Rectal smooth muscle tissue (tissue), 1 donor: ENCODE results near the gene LMX1B.

Experiments
- H3K27ac ChIP-seq: one replicate; pipeline ENCODE4 v1.7.0; 2013; ENCODE audit warnings: low read depth, low read length, inconsistent platforms
- H3K27me3 ChIP-seq: one replicate; pipeline ENCODE4 v1.7.0; 2013; ENCODE audit warnings: low read length; ENCODE audit not compliant: control insufficient read depth, insufficient read depth
- H3K36me3 ChIP-seq: one replicate; pipeline ENCODE4 v1.7.0; 2013; ENCODE audit warnings: low read length; ENCODE audit not compliant: control insufficient read depth, insufficient read depth
- H3K4me1 ChIP-seq: one replicate; pipeline ENCODE4 v1.7.0; 2013; ENCODE audit warnings: low read length; ENCODE audit not compliant: control insufficient read depth, insufficient read depth
- H3K4me3 ChIP-seq: one replicate; pipeline ENCODE4 v1.7.0; 2013; ENCODE audit warnings: low read length
- H3K9ac ChIP-seq: one replicate; pipeline ENCODE4 v1.7.0; 2013; ENCODE audit warnings: low read length

Gene LMX1B

GRCh38 chr9:126663661-126664072 lies 49.9 kb downstream of the LMX1B start:
- no peaks in the 10 kb centered on the region for H3K4me1 ChIP-seq
- no peak overlapping the region for H3K27ac ChIP-seq
- H3K9ac ChIP-seq: no peak overlapping the region
- peaks cover 24% of the 10 kb centered on the region for H3K27me3 ChIP-seq
- no peaks in the 10 kb centered on the region for H3K36me3 ChIP-seq
- H3K4me3 ChIP-seq: no peak overlapping the region

- no peaks in the 10 kb centered on the region for H3K36me3 ChIP-seq
- no peak overlapping the region for H3K27ac ChIP-seq
- no peak overlapping the region for H3K9ac ChIP-seq
- no peak overlapping the region for H3K4me3 ChIP-seq
- peaks cover 33% of the 10 kb centered on the region for H3K27me3 ChIP-seq
- H3K4me1 ChIP-seq: no peaks in the 10 kb centered on the region
Measured at GRCh38 chr9:126664900-126665643, 51.3 kb downstream of the LMX1B start.

- Histone ChIP-seq H3K9ac (no peak overlapping the region), H3K27ac (no peak overlapping the region), H3K27me3 (peaks cover 33% of the 10 kb centered on the region), H3K4me3 (no peak overlapping the region), H3K4me1 (no peaks in the 10 kb centered on the region), H3K36me3 (no peaks in the 10 kb centered on the region)
Measured at GRCh38 chr9:126665644-126666035, 51.9 kb downstream of the LMX1B start.

- no peaks in the 10 kb centered on the region for H3K4me1 ChIP-seq
- H3K36me3 ChIP-seq: no peaks in the 10 kb centered on the region
- H3K4me3 ChIP-seq: no peak overlapping the region
- H3K27me3 ChIP-seq: peaks cover 33% of the 10 kb centered on the region
- no peak overlapping the region for H3K9ac ChIP-seq
- H3K27ac ChIP-seq: no peak overlapping the region
Measured at GRCh38 chr9:126666155-126666803, 52.6 kb downstream of the LMX1B start.

GRCh38 chr9:126667190-126668055 lies 53.7 kb downstream of the LMX1B start:
- Histone ChIP-seq H3K4me1 (no peaks in the 10 kb centered on the region), H3K27ac (no peak overlapping the region), H3K4me3 (no peak overlapping the region), H3K9ac (no peak overlapping the region), H3K36me3 (no peaks in the 10 kb centered on the region), H3K27me3 (peaks cover 33% of the 10 kb centered on the region)

GRCh38 chr9:126668058-126668457 lies 54.3 kb downstream of the LMX1B start:
- H3K36me3 ChIP-seq: no peaks in the 10 kb centered on the region
- no peaks in the 10 kb centered on the region for H3K4me1 ChIP-seq
- no peak overlapping the region for H3K27ac ChIP-seq
- no peak overlapping the region for H3K9ac ChIP-seq
- H3K4me3 ChIP-seq: no peak overlapping the region
- peaks cover 31% of the 10 kb centered on the region for H3K27me3 ChIP-seq

GRCh38 chr9:126669108-126669507 lies 55.4 kb downstream of the LMX1B start:
- Histone ChIP-seq H3K27me3 (peaks cover 32% of the 10 kb centered on the region), H3K4me1 (no peaks in the 10 kb centered on the region)

GRCh38 chr9:126670270-126670669 lies 56.5 kb downstream of the LMX1B start:
- H3K36me3 ChIP-seq: no peaks in the 10 kb centered on the region
- no peak overlapping the region for H3K4me3 ChIP-seq
- no peaks in the 10 kb centered on the region for H3K4me1 ChIP-seq
- H3K27ac ChIP-seq: no peak overlapping the region
- H3K27me3 ChIP-seq: peaks cover 32% of the 10 kb centered on the region
- H3K9ac ChIP-seq: no peak overlapping the region

More at GRCh38 chr9:126669108-126669507, 55.4 kb downstream of the LMX1B start:
- no peak overlapping the region for H3K27ac ChIP-seq
- H3K9ac ChIP-seq: no peak overlapping the region
- no peaks in the 10 kb centered on the region for H3K36me3 ChIP-seq
- no peak overlapping the region for H3K4me3 ChIP-seq

GRCh38 chr9:126671381-126671831 lies 57.7 kb downstream of the LMX1B start:
- H3K27ac ChIP-seq: no peak overlapping the region
- H3K36me3 ChIP-seq: no peaks in the 10 kb centered on the region
- no peak overlapping the region for H3K4me3 ChIP-seq
- peaks cover 32% of the 10 kb centered on the region for H3K27me3 ChIP-seq
- H3K9ac ChIP-seq: no peak overlapping the region
- H3K4me1 ChIP-seq: no peaks in the 10 kb centered on the region

- Histone ChIP-seq H3K36me3 (no peaks in the 10 kb centered on the region), H3K27ac (no peak overlapping the region), H3K4me1 (no peaks in the 10 kb centered on the region), H3K4me3 (no peak overlapping the region), H3K27me3 (peaks cover 33% of the 10 kb centered on the region), H3K9ac (no peak overlapping the region)
Measured at GRCh38 chr9:126671983-126672382, 58.3 kb downstream of the LMX1B start.

GRCh38 chr9:126672634-126673284 lies 59.0 kb downstream of the LMX1B start:
- H3K4me3 ChIP-seq: no peak overlapping the region
- peaks cover 38% of the 10 kb centered on the region for H3K27me3 ChIP-seq
- no peaks in the 10 kb centered on the region for H3K4me1 ChIP-seq
- no peak overlapping the region for H3K9ac ChIP-seq
- H3K27ac ChIP-seq: no peak overlapping the region
- no peaks in the 10 kb centered on the region for H3K36me3 ChIP-seq
